Breast epithelium (tissue), 3 donors: ENCODE measurements around the gene RELN.

Experiments
- POLR2A ChIP-seq: fragments of 450-650 bp; IDR thresholded peaks from one replicate; pipeline ENCODE4 v1.6.1; 2016; ENCODE audit warnings: antibody characterized with exemption, mild to moderate bottlenecking, moderate library complexity
- POLR2AphosphoS5 ChIP-seq, 3 donors: sonication (generic); formaldehyde crosslinking; IDR thresholded peaks; one replicate each; pipeline ENCODE4 v1.6.1; 2017; ENCODE audit warnings: antibody characterized with exemption in 3 of 3
- TF ChIP-seq, protein P1 (sequence below), 3 donors: fragments of 450-650 bp; IDR thresholded peaks; one replicate each; pipeline ENCODE4 v1.5.1; 2016 to 2017; ENCODE audit warnings: antibody characterized with exemption in 3 of 3, mild to moderate bottlenecking in 3 of 3, moderate library complexity in 3 of 3

DNA sequence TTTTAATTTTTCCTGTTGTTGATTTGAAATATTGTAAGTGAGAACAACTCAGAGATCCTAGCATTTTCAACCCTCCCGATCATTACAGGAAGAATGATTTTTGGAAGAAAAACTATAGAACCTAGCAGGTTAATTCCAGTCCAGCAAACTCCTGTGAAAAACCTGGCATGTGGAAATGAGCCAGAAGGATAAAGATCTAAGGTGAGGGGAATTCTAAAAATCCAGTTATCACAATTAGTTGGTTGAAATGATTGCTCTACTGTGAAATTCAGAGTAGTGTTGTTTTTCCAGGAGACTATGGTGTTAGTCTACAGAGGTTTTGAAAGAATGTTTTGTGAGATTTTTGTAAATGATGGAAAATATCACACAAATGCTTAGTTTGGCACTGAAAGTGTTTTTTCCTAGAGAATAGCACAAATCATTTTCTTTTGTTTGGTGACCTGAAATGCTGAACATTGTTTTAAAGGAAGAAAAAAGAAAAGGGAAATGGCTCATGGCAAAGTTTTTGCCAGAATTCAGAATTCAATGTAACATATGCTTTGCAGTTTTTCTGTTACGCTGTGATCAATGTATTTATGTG is 391.0 kb downstream of the RELN start:
- TF ChIP-seq, protein P1, sequence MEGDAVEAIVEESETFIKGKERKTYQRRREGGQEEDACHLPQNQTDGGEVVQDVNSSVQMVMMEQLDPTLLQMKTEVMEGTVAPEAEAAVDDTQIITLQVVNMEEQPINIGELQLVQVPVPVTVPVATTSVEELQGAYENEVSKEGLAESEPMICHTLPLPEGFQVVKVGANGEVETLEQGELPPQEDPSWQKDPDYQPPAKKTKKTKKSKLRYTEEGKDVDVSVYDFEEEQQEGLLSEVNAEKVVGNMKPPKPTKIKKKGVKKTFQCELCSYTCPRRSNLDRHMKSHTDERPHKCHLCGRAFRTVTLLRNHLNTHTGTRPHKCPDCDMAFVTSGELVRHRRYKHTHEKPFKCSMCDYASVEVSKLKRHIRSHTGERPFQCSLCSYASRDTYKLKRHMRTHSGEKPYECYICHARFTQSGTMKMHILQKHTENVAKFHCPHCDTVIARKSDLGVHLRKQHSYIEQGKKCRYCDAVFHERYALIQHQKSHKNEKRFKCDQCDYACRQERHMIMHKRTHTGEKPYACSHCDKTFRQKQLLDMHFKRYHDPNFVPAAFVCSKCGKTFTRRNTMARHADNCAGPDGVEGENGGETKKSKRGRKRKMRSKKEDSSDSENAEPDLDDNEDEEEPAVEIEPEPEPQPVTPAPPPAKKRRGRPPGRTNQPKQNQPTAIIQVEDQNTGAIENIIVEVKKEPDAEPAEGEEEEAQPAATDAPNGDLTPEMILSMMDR (IDR thresholded peaks at IDR 0.05), result no peak
- TF ChIP-seq POLR2A, result no peak
- TF ChIP-seq POLR2AphosphoS5 (IDR thresholded peaks at IDR 0.05), result no peak
